T-helper 2 cell treated with Interferon-gamma antibody and Interleukin-4, amounts not matched to agents 100 ng/mL and 5 ng/mL, for 36 hours (primary cell): ENCODE results near the gene ALOX5AP. TPM values are rescaled to one million over a fixed set of nuclear protein-coding genes. Genes with fewer than 3 reads are reported as not detected.

Source experiments
- intact Hi-C: fragments of 100-400 bp; cut with micrococcal nuclease; formaldehyde crosslinking; loops from one replicate; pipeline ENCODE4 v1.15.1; 2023
- total RNA-seq: library from RNA; stranded (reverse); gene quantifications from 2 replicates; pipeline ENCODE4 v1.2.3, GENCODE V29; 2022

Gene ALOX5AP
- total RNA-seq, 1 donor from 2014 or later = 118 TPM

- intact Hi-C loops = no loop called here
Observed at GRCh38 chr13:30714629-30715371, 20.5 kb upstream of the ALOX5AP start.

GRCh38 chr13:30715372-30715756 lies 20.0 kb upstream of the ALOX5AP start:
- intact Hi-C loops = no loop called here

GRCh38 chr13:30715837-30716236 lies 19.5 kb upstream of the ALOX5AP start:
- intact Hi-C loops = no loop called here

GRCh38 chr13:30718661-30719524 lies 16.4 kb upstream of the ALOX5AP start:
- intact Hi-C loops = no loop called here

GRCh38 chr13:30719525-30719914 lies 15.8 kb upstream of the ALOX5AP start:
- intact Hi-C loops = no loop called here

- intact Hi-C loops = no loop called here
Observed at GRCh38 chr13:30720172-30720869, 15.0 kb upstream of the ALOX5AP start.

- intact Hi-C loops = no loop called here
Observed at GRCh38 chr13:30721936-30722335, 13.4 kb upstream of the ALOX5AP start.

- intact Hi-C loops = no loop called here
Observed at GRCh38 chr13:30722361-30722760, 13.0 kb upstream of the ALOX5AP start.

GRCh38 chr13:30724778-30725177 lies 10.6 kb upstream of the ALOX5AP start:
- intact Hi-C loops = no loop called here

GRCh38 chr13:30725326-30726085 lies 9.8 kb upstream of the ALOX5AP start:
- intact Hi-C loops = no loop called here

GRCh38 chr13:30726192-30726591 lies 9.2 kb upstream of the ALOX5AP start:
- intact Hi-C loops = no loop called here

- intact Hi-C loops = no loop called here
Observed at GRCh38 chr13:30727491-30728355, 7.6 kb upstream of the ALOX5AP start.

GRCh38 chr13:30729801-30730200 lies 5.5 kb upstream of the ALOX5AP start:
- intact Hi-C loops = no loop called here

- intact Hi-C loops = no loop called here
Observed at GRCh38 chr13:30730526-30730925, 4.8 kb upstream of the ALOX5AP start.

GRCh38 chr13:30731361-30732045 lies 3.8 kb upstream of the ALOX5AP start:
- intact Hi-C loops = no loop called here

- intact Hi-C loops = no loop called here
Observed at GRCh38 chr13:30732046-30732390, 3.3 kb upstream of the ALOX5AP start.

- intact Hi-C loops = no loop called here
Observed at GRCh38 chr13:30734439-30734838, 904 bp upstream of the ALOX5AP start.

GRCh38 chr13:30735872-30736175 lies 481 bp downstream of the ALOX5AP start:
- intact Hi-C loops = loop anchor here (1.0 kb wide), 1 partner anchor 8 kb away; no protein-coding TSS in a partner anchor

GRCh38 chr13:30736461-30737320 lies 1.3 kb downstream of the ALOX5AP start:
- intact Hi-C loops = no loop called here
